T-helper 2 cell treated with Interferon-gamma antibody and Interleukin-4, amounts not matched to agents 5 μg/mL and 100 μg/mL, for 36 hours (primary cell): ENCODE data around the gene PEPD.

Experiments used
- DNase-seq: peaks from one replicate; pipeline ENCODE4 v3.0.0; 2021; ENCODE audit warnings: low spot score
- H3K27ac Mint-ChIP-seq: one replicate; pipeline ENCODE4 v1.8.0; 2021; ENCODE audit warnings: mild to moderate bottlenecking, mixed read lengths
- H3K27me3 Mint-ChIP-seq: one replicate; pipeline ENCODE4 v1.8.0; 2021; ENCODE audit warnings: low read depth, mixed read lengths
- H3K36me3 Mint-ChIP-seq: one replicate; pipeline ENCODE4 v1.8.0; 2021; ENCODE audit warnings: low read depth, mixed read lengths
- H3K4me1 Mint-ChIP-seq: one replicate; pipeline ENCODE4 v1.8.0; 2021; ENCODE audit warnings: low read depth, mixed read lengths
- H3K4me3 Mint-ChIP-seq: one replicate; pipeline ENCODE4 v1.8.0; 2022; ENCODE audit warnings: mild to moderate bottlenecking, moderate library complexity, mixed read lengths
- H3K9me3 Mint-ChIP-seq: one replicate; pipeline ENCODE4 v1.8.0; 2021; ENCODE audit warnings: mixed read lengths

PEPD gene

GRCh38 chr19:33405254-33405552, 116.4 kb downstream of the PEPD start:
- no peaks in the 10 kb centered on the region for H3K27me3 Mint-ChIP-seq
- H3K4me1 Mint-ChIP-seq, result no peaks in the 10 kb centered on the region
- no peaks in the 10 kb centered on the region for H3K9me3 Mint-ChIP-seq
- H3K36me3 Mint-ChIP-seq, result no peaks in the 10 kb centered on the region
- DNase-seq, result no peak
- H3K27ac Mint-ChIP-seq, result no peak overlapping the region
- H3K4me3 Mint-ChIP-seq, result no peak overlapping the region

DNA sequence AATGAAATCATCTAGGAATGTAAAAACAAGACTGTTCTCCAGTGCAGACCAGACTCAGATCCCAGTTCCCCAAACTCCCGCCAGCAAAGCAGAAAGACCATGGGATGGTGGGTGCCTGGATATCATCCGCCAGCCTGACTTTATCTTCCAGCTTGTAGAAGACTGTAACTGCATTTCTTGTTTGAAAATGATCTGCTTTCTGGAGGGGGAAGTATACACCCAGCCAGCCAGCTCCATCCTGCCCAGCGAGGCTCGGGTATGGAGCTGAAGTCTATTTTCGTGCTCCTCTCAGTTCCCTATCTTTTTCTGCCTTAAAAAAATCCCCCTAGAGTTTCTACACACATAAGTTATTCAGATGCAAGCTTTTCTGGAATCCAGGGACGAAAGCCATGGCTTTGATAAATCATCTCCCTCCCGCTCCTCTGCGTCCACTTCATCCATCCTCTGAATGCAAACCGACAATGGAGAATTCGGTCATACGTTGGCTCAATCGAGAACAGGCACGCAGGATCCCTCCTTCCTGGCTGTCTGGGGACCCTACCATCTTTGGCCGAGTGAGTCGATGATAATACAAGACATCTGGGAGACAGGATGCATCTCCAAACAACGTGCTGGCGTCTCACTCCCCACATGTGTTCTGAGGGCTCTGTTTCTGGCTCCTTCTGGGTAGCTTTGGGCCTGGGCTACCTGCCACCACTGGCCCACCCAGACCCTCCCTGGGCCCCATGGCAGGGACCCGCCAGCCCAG, 116.9 kb downstream of the PEPD start:
- no peaks in the 10 kb centered on the region for H3K9me3 Mint-ChIP-seq
- no peak overlapping the region for H3K27ac Mint-ChIP-seq
- H3K4me3 Mint-ChIP-seq, result no peak overlapping the region
- DNase-seq, result no peak
- no peaks in the 10 kb centered on the region for H3K36me3 Mint-ChIP-seq
- no peaks in the 10 kb centered on the region for H3K27me3 Mint-ChIP-seq
- no peaks in the 10 kb centered on the region for H3K4me1 Mint-ChIP-seq

DNA sequence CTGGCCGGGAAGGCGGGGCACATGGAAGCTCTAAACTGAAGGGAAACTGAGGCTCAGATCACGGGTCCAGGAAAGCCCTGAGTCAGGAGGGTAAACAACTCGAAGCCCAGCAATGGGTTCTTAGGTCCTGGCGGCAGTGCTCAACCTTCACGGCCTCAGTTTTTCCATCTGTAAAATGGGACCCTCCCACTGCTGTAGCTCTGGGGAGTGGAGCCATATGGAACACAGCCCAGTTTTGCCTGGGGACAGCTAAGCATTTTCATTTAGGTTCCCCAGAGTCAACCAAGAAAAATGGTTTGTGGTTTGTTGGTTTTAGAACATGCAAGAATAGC, 117.7 kb downstream of the PEPD start:
- Mint-ChIP-seq H3K27ac (no peak overlapping the region), H3K9me3 (no peaks in the 10 kb centered on the region), H3K36me3 (no peaks in the 10 kb centered on the region), H3K4me1 (no peaks in the 10 kb centered on the region), H3K27me3 (no peaks in the 10 kb centered on the region), H3K4me3 (no peak overlapping the region)
- no peak for DNase-seq

- Mint-ChIP-seq H3K4me1 (no peaks in the 10 kb centered on the region), H3K27me3 (no peaks in the 10 kb centered on the region), H3K27ac (no peak overlapping the region), H3K4me3 (no peak overlapping the region), H3K9me3 (no peaks in the 10 kb centered on the region), H3K36me3 (no peaks in the 10 kb centered on the region)
- no peak for DNase-seq
These were observed 118.2 kb downstream of the PEPD start for GRCh38 chr19:33403221-33403972.

GRCh38 chr19:33402421-33403220, 119.0 kb downstream of the PEPD start:
- no peak overlapping the region for H3K27ac Mint-ChIP-seq
- no peaks in the 10 kb centered on the region for H3K27me3 Mint-ChIP-seq
- H3K4me3 Mint-ChIP-seq, result no peak overlapping the region
- DNase-seq, result no peak
- H3K4me1 Mint-ChIP-seq, result no peaks in the 10 kb centered on the region
- H3K36me3 Mint-ChIP-seq, result no peaks in the 10 kb centered on the region
- no peaks in the 10 kb centered on the region for H3K9me3 Mint-ChIP-seq

GRCh38 chr19:33401683-33402420, 119.7 kb downstream of the PEPD start:
- H3K36me3 Mint-ChIP-seq, result no peaks in the 10 kb centered on the region
- no peak overlapping the region for H3K4me3 Mint-ChIP-seq
- H3K4me1 Mint-ChIP-seq, result no peaks in the 10 kb centered on the region
- H3K27me3 Mint-ChIP-seq, result no peaks in the 10 kb centered on the region
- H3K27ac Mint-ChIP-seq, result no peak overlapping the region
- DNase-seq, result no peak
- no peaks in the 10 kb centered on the region for H3K9me3 Mint-ChIP-seq

GRCh38 chr19:33400856-33401682, 120.5 kb downstream of the PEPD start:
- no peak for DNase-seq
- Mint-ChIP-seq H3K27me3 (no peaks in the 10 kb centered on the region), H3K27ac (no peak overlapping the region), H3K9me3 (no peaks in the 10 kb centered on the region), H3K4me3 (no peak overlapping the region), H3K36me3 (no peaks in the 10 kb centered on the region), H3K4me1 (no peaks in the 10 kb centered on the region)

GRCh38 chr19:33399745-33400681, 121.6 kb downstream of the PEPD start:
- no peaks in the 10 kb centered on the region for H3K36me3 Mint-ChIP-seq
- no peaks in the 10 kb centered on the region for H3K4me1 Mint-ChIP-seq
- no peak overlapping the region for H3K27ac Mint-ChIP-seq
- H3K4me3 Mint-ChIP-seq, result no peak overlapping the region
- no peaks in the 10 kb centered on the region for H3K27me3 Mint-ChIP-seq
- DNase-seq, result no peak
- H3K9me3 Mint-ChIP-seq, result no peaks in the 10 kb centered on the region

DNA sequence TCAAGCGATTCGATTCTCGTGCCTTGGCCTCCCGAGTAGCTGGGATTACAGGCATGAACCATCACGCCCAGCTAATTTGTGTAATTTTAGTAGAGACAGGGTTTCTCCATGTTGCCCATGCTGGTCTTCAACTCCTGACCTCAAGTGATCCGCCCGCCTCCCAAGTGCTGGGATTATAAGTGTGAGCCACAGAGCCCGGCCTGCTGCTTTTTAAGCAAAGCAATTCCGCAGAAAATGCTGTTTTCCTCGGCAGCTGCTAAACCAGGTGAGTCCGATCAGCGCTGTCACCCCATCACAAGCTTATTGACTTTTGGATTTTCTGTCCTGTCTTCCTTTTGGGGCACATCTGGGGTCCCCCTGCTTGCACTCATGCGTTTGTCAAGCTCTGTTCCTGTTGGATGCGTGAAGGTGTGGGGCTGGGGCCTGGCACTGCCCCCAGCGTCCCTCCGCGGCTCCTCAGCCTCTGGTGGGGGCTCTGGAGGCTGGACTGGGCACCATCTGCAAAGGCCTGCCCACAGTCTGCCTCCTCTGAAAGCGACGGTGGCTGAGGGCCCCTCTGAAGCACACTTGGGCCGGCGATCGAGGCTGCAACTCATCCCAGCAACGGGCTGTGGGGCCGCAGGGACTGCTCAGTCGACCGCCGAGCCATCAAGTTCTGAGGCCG, 122.4 kb downstream of the PEPD start:
- no peak for DNase-seq
- no peak overlapping the region for H3K27ac Mint-ChIP-seq
- H3K9me3 Mint-ChIP-seq, result no peaks in the 10 kb centered on the region
- no peak overlapping the region for H3K4me3 Mint-ChIP-seq
- H3K36me3 Mint-ChIP-seq, result no peaks in the 10 kb centered on the region
- no peaks in the 10 kb centered on the region for H3K27me3 Mint-ChIP-seq
- H3K4me1 Mint-ChIP-seq, result no peaks in the 10 kb centered on the region

DNA sequence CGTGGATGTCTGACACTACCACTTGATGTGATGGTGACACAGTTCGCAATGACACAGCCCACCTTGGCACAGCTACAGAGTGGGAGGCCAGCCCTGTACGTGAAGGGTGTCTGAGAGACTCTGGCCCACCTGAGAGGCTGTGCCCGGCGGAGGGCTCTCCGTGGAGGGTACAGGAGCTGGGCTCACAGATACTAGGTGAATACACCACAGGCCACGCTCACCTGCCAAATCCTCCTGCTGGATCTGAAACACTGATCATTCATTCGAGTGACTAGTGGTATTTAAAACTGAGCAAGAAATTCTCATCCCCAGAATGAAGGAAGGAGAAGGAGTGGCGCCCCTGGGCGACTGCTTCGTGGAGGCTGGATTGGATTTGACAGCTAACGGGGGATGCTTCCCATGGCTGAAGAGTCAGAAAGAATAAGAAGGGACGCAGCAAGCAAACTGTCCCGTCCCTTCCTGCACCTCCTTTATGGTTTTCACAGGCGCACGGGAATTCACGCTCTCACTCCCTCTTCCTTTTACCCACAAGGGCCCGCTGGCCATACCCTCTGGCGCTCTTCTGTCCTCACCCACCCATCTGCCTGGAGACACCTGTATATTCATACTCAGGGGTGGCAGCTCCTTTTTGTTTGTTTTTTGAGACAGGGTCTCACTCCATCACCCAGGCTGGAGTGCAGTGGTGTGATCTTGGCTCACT, 123.1 kb downstream of the PEPD start:
- Mint-ChIP-seq H3K36me3 (no peaks in the 10 kb centered on the region), H3K27me3 (no peaks in the 10 kb centered on the region), H3K4me3 (no peak overlapping the region), H3K4me1 (no peaks in the 10 kb centered on the region), H3K27ac (no peak overlapping the region), H3K9me3 (no peaks in the 10 kb centered on the region)
- no peak for DNase-seq

DNA sequence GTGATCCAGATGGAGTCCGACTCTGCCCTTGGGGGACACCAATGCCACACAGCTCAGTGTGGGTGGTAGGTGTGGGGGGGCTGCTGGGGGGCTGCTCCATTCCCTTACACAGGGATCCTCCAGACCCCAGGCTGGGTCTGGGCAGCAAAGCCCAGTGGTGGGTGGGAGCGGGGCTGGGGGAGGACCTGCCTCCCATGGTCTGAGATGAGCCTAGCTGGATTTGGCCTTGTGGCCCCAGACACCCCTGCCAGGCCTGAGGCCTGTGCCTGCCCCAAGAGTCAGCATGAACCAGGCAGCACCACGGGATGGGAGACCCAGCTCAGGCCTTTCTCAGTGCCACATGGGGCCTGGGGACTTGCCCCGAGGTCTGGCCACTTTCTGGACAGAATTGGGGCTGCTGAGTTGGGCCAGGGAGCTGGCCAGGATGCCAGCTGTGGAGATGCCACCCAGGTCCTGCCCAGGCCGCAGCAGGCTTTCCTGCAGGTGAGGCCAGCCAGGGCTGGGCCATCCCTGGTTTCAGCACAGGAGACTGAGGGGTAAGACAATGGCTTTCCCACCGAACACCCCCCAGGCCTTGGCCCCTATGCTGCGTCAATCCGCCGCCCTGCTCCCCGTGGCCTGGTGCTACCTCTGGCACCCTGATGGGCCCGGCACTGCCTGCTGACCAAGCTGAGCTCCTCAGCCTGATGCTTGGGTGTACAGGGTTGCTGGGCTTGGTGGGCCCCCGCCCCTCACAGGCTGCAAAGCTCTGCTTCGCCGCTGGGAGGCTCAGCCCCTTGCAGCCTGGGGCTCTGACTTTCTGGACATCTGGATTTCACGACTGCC, 123.8 kb downstream of the PEPD start:
- Mint-ChIP-seq H3K4me1 (no peaks in the 10 kb centered on the region), H3K9me3 (no peaks in the 10 kb centered on the region), H3K36me3 (no peaks in the 10 kb centered on the region), H3K27me3 (no peaks in the 10 kb centered on the region), H3K27ac (no peak overlapping the region), H3K4me3 (no peak overlapping the region)
- no peak for DNase-seq
